Dedifferentiated amniotic fluid mesenchymal stem cell (primary cell): ENCODE results near the gene NIT1.
"Not testable (repeated sequence)": the region's sequence is repeated elsewhere in the genome, so short reads cannot be mapped to it uniquely, and the experiment has no call there.

Source experiments
- DNase-seq: peaks from one replicate; pipeline ENCODE4 v3.0.0-alpha.2; 2016; ENCODE audit errors: extremely low spot score

Gene NIT1

GRCh38 chr1:161115132-161115711 is 2.7 kb upstream of the NIT1 start:
- DNase-seq, result no peak

DNA sequence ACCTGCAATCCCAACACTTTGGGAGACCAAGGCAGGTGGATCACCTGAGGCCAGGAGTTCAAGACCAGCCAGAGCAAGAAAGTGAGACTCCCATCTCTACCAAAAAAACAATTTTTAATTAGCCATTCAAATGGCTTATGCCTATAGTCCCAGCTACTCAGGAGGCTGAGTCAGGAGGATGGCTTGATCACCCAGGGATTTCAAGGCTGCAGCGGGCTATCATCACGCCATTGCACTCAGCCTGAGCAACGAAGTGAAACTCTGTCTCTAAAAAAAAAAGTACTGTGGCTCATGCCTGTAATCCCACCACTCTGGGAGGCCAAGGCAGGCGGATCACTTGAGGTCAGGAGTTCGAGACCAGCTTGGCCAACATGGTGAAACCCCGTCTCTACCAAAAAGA is 1.9 kb upstream of the NIT1 start:
- DNase-seq, result not testable (repeated sequence)

DNA sequence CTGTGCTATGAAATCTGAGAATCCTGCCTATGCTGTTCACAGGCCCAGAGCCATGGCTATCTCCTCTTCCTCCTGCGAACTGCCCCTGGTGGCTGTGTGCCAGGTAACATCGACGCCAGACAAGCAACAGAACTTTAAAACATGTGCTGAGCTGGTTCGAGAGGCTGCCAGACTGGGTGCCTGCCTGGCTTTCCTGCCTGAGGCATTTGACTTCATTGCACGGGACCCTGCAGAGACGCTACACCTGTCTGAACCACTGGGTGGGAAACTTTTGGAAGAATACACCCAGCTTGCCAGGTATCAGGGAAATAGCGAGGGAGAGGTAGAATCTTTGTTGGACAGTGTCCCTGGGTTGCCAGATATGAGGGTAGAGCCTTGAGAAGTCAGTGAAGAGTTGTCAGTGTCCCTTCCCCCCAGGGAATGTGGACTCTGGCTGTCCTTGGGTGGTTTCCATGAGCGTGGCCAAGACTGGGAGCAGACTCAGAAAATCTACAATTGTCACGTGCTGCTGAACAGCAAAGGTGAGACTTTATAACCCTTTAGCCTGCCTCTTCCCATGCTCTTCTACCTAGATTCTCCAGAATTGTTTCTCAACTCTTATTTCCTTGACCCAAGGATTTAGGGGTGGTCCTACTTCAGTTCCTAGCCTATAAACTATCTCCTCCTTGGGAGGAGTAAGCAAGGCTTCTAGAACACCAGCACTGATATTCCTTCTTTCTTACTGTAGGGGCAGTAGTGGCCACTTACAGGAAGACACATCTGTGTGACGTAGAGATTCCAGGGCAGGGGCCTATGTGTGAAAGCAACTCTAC is 1.4 kb downstream of the NIT1 start:
- peak; percentile 59 for DNase-seq

DNA sequence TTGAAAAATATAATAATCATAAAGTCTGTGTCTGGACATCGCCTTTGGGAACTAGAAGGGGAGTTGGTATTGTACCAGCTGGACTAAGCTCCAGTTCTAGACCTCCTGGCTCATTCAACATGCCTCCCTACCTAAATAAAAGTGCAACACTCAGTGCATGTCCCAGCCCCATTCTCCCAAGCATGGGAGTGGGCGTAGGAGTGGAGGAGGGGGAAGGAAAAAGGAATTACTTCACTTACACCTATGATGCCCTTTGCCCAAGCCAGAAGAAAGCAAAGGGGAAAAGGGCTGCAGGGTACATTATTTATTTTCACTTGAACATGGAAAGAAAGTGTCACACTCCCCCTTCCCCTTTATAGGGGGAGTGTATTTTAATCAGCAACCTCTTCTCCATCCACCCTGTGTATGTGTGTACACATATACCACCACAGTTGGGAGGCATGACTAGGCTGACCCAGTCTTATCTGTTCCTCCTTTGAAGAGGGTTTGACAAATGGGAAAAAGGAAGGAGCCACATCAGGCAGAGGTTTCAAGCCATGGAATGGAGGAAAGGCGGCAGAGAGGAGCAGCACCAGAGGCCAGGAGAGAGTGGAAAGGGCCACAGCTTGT is 3.2 kb downstream of the NIT1 start:
- no peak for DNase-seq

DNA sequence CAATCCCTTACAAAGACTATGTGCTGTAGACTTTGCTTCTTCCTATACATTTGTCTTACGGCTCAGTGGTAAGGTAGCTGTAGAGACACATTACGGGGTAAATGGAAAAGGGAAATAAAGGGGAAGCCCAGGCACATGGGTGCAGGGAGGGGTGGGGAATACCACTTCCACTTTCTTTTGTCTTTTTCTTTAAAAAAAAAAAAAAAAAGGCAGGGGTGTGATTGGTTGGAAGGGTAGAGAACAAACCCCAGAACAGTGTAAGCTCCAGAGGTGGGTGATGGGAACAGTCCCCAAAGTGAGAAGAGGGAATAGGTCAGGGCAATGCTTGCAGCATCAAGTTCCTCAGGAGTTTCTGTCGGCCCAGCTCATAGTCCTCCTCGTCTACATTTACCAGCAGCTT is 3.9 kb downstream of the NIT1 start:
- DNase-seq, result no peak

DNA sequence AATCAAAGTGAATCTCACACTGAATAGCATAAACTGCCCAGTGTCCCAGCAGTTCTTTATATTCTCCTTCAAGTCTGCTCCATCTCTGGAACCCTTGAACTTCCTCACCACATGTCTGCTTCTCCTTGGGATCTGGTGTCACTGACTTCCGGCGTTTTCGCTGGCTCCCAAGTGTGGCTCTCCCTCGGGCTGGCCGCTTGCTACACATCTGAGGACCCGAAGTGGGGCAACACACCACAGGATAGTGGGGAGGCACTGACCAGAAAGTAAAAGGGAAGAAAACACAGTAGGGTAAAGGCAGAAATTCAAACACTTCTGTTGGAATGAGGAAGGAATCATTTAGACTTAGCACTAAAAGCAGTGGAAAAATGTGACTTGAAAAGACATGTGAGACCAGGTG is 5.1 kb downstream of the NIT1 start:
- no peak for DNase-seq

GRCh38 chr1:161127649-161128048 is 9.7 kb downstream of the NIT1 start:
- DNase-seq, result no peak

- no peak for DNase-seq
Measured at GRCh38 chr1:161128591-161129420, 10.9 kb downstream of the NIT1 start.

DNA sequence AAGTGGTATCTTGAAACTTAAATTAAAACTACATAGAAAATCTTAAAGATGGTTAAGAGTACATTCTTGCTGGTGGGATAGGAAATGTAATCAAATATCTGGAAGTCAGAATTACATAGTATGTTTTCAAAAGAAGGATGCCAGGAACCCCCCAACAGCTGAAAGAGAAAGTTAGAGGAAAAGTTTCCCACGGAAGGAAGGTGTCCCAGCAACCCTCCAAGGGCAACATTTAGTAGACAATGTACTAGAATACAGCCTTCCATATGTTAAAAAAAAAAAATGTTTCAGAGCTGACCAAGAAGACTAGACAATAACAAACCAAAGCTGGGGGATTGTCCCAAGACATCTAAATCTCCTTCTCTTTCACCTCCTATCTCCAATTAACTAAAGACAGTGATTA is 12.4 kb downstream of the NIT1 start:
- no peak for DNase-seq

GRCh38 chr1:161131523-161132409 is 13.9 kb downstream of the NIT1 start:
- peak; percentile 39 for DNase-seq

DNA sequence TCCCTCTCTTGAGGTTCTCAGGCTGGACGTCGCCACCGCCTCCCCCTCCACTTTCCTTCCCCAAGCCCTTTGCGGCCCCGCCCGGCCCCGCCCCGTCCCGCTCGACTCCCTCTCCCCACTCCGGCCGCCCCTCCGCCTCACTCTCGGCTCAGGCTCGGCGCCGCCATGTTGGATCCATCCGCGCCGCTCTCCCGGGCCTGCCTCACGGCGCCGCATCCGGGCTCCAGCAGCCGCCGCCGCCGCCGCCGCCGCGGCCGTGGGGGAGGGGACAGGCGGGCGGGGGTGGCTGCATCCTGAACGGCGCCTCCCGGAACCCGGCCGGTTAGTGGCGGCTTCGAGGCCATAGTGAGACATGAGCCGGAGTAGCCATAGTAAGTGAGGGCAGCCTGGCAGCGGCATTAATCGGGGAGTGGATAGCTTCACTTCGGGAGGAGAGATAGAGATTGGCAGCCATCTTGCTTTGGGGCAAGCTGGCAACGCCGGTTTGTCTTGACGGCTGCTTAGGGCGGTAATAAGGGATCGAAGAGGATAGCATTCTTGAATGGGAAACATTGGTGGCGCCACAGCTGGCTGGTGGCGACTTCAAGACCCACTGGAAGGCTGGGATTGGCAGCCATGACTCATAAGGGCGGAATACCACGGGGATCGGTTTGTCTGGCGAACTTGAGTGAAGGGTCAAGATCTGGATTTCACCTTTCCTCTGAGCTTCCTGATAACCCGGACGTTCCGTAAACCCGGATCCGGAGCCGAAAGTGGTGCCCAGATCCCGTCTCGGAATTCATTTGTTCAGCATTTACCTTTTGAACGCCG is 14.7 kb downstream of the NIT1 start, which contains the start of gene DEDD:
Gene DEDD (minus strand): TSS at position 258 of the 810 bp plus-strand sequence. CDS start 8,205 bp downstream, outside the sequence.
- peak; percentile 89 for DNase-seq

DNA sequence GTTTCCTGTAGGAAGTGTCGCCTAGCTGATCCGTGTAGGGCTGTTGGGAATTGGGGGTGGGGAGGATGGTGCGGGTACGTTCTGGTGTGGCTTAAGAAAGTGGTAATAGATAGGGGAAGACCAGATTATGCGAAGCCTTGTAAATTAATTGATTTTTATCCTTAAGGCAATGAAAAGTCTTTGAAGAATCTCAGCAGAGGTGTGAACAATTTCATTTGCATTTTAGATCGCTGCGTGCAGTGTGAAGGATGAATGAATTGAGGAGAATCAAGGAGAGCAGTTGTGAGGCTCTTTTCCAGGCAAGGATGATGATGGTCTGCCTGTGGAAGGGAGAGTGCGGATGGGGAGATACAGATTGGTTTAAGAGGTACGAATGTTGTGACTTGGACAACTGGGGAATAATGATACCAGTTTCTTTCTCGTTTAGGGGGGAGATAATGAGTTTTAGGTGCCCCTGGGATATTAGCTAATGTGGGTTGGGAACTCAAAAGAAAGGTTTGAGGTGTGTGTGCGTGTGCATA is 15.4 kb downstream of the NIT1 start:
- no peak for DNase-seq

DNA sequence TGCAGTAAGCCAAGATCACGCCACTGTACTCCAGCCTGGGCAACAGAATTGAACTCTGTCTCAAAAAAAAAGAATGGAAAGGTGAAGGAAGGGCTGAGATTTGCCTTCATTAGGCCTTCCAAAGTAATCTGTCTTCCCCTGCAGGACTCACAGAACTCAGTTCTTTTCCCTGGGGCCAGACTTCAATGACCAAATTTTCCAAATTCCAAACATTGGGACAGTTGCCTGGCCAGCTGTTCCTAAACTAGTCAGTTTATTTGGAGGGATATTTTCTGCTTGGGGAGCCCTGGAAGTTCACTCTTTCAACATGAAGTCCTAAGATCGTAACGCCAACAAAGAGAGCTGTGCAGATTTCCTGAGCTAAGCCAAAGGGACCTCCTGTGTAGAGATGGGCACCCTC is 20.0 kb downstream of the NIT1 start:
- no peak for DNase-seq

GRCh38 chr1:161138431-161138830 is 20.5 kb downstream of the NIT1 start:
- no peak for DNase-seq

DNA sequence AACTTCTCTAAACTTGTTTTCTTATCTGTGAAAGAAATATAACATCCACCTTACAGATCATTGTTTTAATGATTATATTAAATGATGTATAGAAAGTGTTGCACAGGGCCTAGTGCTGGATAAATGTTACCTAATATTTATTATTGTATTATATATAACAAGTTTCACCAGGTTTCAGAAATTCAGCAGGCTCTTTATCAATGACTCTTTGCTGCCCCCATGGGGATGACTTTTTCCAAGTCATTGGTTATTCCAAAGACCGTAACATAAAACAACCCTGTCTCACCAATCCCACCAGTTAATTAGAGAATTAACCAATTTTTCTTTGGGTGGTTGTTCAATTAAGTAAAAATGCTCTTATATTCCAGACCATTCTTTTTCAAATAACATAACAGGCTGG is 21.9 kb downstream of the NIT1 start:
- DNase-seq, result peak; percentile 43

- no peak for DNase-seq
Measured at GRCh38 chr1:161140755-161141400, 23.0 kb downstream of the NIT1 start.

DNA sequence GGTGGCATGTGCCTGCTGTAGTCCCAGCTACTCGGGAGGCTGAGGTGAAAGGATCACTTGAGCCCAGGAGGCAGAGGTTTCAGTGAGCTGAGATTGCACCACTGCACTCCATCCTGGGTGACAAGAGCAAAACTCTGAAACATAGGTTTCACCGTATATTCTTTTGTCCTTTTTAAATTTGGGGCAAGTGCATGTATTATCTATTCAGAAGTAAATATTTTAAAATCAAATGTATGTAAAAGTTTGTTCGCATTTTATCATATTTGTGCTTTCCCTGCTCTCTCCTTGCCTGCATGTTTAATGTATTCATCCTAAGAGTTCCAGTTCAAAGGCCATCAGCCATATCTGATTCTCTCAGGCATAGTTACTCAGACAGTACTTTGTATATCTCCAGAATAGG is 27.9 kb downstream of the NIT1 start:
- DNase-seq, result peak; percentile 1

DNA sequence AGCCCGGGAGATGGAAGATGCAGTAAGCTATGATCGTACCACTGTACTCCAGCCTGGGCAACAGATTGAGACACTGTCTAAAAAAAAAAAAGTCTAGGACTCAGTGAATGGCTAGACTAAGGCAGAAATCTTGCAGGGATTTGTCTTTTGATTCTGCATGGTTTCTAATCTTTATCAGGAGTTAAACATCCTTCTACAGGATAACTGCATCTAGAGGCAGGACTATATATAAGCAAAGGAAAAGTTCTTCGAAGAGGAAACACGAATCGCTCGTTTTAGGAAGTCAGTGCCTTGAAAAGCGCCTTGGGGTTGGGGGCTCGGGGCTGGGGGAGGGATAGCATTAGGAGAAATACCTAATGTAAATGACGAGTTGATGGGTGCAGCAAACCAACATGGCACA is 35.3 kb downstream of the NIT1 start:
- no peak for DNase-seq

DNA sequence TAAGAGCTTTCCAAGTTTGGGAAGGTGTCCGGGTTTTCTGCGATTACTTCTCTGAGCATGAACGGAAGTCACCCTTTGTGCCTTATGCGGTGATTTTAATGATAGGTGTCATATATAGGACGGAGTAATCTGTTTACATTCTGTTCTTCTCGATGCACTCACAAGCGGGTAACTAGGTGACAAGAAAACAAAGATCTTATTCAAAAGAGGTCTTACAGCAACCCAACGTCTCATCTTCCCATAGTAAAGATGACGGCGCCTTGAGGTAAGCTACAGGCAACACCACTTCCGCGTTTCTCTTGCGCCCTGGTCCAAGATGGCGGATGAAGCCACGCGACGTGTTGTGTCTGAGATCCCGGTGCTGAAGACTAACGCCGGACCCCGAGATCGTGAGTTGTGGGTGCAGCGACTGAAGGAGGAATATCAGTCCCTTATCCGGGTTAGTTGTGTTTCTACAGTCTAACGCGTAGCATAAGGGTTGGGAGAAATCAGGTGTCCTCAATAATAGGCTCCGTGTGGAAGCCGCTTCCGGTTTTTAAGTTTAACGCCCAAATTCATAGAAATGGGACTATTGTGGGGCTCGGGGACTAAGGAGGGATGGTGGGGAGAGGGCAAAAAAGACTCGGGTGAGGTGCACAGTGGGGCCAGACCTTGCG is 35.9 kb downstream of the NIT1 start, which contains the start of gene UFC1:
Gene UFC1 (plus strand): TSS at position 297 of the 656 bp plus-strand sequence. CDS start 20 bp downstream, at position 317.
- peak; percentile 88 for DNase-seq
